GM12891 (cell line): ENCODE data around the gene PPP1R2. TPM values are rescaled to one million over a fixed set of nuclear protein-coding genes. Genes with fewer than 3 reads are reported as not detected.
"Not testable (repeated sequence)": the region's sequence is repeated elsewhere in the genome, so short reads cannot be mapped to it uniquely, and the experiment has no call there.

Source experiments
- DNase-seq: peaks from one replicate; pipeline ENCODE4 v3.0.0; 2011; ENCODE audit warnings: low spot score; ENCODE audit not compliant: insufficient read length
- FAIRE-seq: peaks from 2 replicates; lab custom pipeline; 2011; peaks lifted over from hg19 to GRCh38; lab: Jason Lieb, UNC
- PAX5 ChIP-seq: IDR thresholded peaks from 2 replicates; pipeline ENCODE4 v1.6.1; 2011; ENCODE audit warnings: low read length, moderate library complexity, mild to moderate bottlenecking; ENCODE audit not compliant: insufficient read depth, severe bottlenecking
- POLR2A ChIP-seq: IDR thresholded peaks from 2 replicates; pipeline ENCODE4 v1.6.1; 2011; ENCODE audit warnings: low read depth, low read length, control low read depth
- POLR2AphosphoS5 ChIP-seq: IDR thresholded peaks from 2 replicates; pipeline ENCODE4 v1.6.1; 2011; ENCODE audit warnings: low read depth, low read length, control low read depth
- POU2F2 ChIP-seq: IDR thresholded peaks from 2 replicates; pipeline ENCODE4 v1.6.1; 2011; ENCODE audit warnings: low read depth, mild to moderate bottlenecking, control low read depth, low read length, moderate library complexity
- SPI1 ChIP-seq: IDR thresholded peaks from 2 replicates; pipeline ENCODE4 v1.6.1; 2011; ENCODE audit warnings: low read depth, low read length, control low read depth
- TAF1 ChIP-seq: IDR thresholded peaks from 2 replicates; pipeline ENCODE4 v1.6.1; 2011; ENCODE audit warnings: low read depth, low read length, control low read depth
- polyA plus RNA-seq: library from polyadenylated mRNA; unstranded; fragments of >200 nt; gene quantifications from one replicate; pipeline ENCODE4 v1.2.1, GENCODE V29; 2012; ENCODE audit warnings: low read depth, missing spikeins, inconsistent platforms; ENCODE audit not compliant: missing spikeins

The PPP1R2 gene
- polyA plus RNA-seq, result 17.4 TPM

- peak; percentile 97 for TF ChIP-seq POLR2A
- TF ChIP-seq TAF1, result peak; percentile 82
- TF ChIP-seq PAX5, result no peak
- peak; percentile 97 for TF ChIP-seq POLR2AphosphoS5
- DNase-seq (peak; percentile 85), FAIRE-seq (peak; percentile 96)
Observed at GRCh38 chr3:195542698-195543499, at the start of gene PPP1R2. PPP1R2 (minus strand) TSS chr3:195543325; CDS start chr3:195543025, 300 bp downstream.

DNA sequence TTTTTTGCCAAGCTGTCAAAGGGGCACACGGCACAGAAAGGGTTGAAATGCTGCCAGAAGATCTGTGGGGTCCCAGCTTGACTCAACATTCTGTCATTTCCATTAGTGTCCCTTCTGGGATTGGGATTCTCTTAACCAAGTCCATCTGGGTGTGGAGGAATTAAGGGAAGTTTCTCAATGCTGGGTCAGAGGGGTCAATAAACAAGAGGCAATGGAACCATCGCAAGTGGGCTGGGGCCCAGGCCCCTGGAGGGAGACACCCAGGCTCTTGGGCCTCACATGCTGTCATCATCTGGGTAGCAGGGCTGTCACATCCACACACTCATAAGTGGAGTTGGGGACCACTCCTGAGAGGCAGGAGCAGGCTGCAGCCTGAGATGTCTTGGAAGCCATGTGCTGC is 48.7 kb upstream of the PPP1R2 start:
- DNase-seq (no peak), FAIRE-seq (no peak)
- TF ChIP-seq POLR2AphosphoS5 (no peak), POLR2A (no peak), PAX5 (no peak), SPI1 (no peak), TAF1 (no peak), POU2F2 (no peak)

DNA sequence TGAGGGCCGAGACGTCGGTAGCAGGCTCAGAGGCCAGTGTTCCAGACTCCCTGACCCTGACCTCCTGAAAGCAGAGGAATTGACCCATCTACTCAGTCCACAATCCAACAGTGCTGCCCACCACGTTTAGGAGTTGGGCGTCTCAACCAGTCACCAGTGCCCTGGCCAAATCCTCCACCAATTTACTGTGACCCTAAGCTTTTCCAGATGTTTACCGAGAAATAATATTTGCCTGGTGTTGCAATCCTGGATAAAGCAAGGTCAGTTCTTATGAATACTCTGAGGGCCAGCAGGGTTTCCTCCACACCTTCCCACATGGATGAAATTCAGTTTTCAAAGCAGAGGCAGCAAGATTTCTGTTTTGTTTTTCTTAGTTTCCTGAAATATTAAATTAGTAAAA is 48.1 kb upstream of the PPP1R2 start:
- TF ChIP-seq TAF1 (no peak), POU2F2 (no peak), POLR2A (no peak), PAX5 (no peak), SPI1 (no peak), POLR2AphosphoS5 (no peak)

DNA sequence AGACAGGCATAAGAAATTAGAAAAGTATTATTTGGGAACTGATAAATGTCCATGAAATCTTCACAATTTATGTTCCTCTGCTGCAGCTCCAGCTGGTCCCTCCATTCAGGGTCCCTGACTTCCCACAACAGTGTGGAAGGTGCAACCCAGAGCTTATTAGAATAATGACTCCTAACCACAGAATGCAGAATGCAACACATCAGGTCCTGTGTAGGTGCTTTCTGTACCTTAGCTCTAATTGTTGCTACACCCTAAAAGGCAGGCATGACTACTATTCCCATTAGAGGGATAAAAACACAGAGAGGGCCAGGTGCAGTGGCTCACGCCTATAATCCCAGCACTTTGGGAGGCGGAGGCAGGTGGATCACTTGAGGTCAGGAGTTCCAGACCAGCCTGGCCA is 47.3 kb upstream of the PPP1R2 start:
- not testable (repeated sequence) for FAIRE-seq, DNase-seq

More for the DNA sequence above, 48.1 kb upstream of the PPP1R2 start:
- DNase-seq, result no peak
- no peak for FAIRE-seq

GRCh38 chr3:195589796-195590195 is 46.7 kb upstream of the PPP1R2 start:
- not testable (repeated sequence) for FAIRE-seq, DNase-seq

DNA sequence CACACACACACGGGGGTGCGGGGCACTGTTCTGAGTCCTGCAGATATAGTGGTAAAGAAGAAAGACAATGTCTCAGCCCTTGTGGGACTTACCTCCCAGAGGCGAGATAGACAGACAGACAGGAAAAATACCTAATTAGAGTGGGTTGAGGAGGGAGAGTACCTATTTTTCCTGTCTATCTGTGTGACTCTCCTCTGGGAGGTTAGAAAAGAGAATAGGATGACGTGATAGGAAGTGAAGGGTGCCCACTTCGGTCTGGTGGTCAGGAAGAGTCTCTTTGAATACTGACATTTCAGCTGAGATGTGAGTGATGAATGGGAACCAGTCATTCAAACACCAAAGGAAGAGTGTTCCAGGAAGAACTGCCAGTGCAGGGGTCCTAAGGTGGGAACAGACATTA is 44.7 kb upstream of the PPP1R2 start:
- FAIRE-seq (no peak), DNase-seq (no peak)
- TF ChIP-seq TAF1, result no peak
- no peak for TF ChIP-seq PAX5
- TF ChIP-seq POU2F2, result no peak
- TF ChIP-seq POLR2A, result no peak
- TF ChIP-seq POLR2AphosphoS5, result no peak
- no peak for TF ChIP-seq SPI1

- FAIRE-seq, result no peak
- no peak for DNase-seq
- no peak for TF ChIP-seq POU2F2
- TF ChIP-seq TAF1, result no peak
- TF ChIP-seq SPI1, result no peak
- TF ChIP-seq POLR2A, result no peak
Observed at GRCh38 chr3:195587406-195587805, 44.3 kb upstream of the PPP1R2 start.

DNA sequence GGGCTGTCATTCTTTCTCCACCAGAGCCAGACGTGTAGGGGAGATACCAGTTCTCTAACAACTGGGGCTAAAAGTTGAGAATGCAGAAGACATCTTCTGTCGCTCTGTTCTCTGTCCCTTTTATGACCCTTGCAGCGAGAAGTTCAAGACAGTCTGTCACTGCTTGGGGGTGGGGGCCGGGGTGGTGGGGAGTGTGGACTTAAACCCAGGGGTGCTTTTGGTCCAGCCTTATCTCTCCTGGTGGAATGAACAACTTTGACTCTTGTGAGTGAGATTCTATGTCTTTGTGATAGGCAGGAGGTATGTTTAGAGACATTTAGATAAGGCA is 41.4 kb upstream of the PPP1R2 start:
- no peak for TF ChIP-seq POLR2AphosphoS5
- no peak for TF ChIP-seq POLR2A
- TF ChIP-seq POU2F2, result no peak
- no peak for TF ChIP-seq TAF1
- TF ChIP-seq PAX5, result no peak
- no peak for TF ChIP-seq SPI1
- DNase-seq (no peak), FAIRE-seq (no peak)

DNA sequence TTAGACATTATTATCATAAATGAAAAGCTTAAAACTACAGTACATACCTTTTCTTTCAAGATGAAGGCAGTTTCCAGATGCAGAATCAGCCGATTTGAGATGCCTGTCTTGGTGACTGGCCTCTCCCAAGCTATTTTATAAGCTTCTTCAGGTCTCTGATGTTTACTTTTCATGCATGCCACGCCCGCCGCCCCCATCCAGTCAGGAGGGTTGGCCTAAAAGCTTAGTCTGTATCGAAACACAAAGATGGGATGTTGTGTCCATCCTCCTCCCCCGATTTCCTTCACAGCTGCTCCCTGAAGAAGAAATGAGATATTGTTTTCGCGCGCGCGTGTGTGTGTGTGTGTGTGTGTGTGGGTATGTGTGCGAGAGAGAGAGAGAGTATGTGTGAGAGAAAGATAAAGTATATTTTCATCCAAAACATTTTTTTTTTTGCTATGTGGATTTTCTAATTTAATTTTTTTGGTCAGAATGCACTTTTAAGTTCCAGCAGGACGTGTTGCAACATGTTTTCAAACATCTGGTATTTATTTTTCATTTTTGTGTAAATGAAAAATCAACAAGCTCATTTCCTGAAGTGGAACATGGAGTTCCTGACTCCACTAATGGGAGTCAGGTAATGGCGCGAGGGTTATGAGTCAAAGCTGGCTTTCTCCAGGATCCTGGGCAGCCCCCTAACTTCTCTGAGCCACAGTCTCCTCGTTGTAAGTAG is 40.9 kb upstream of the PPP1R2 start, which contains the start of gene APOD:
TSS of gene APOD (minus strand) at position 110 of the 712 bp plus-strand sequence. CDS start 4,479 bp downstream, outside the sequence.
- DNase-seq, result no peak
- TF ChIP-seq POLR2A (no peak), TAF1 (no peak), POLR2AphosphoS5 (no peak), SPI1 (no peak), POU2F2 (no peak), PAX5 (no peak)
- FAIRE-seq, result no peak

- FAIRE-seq (no peak), DNase-seq (no peak)
- TF ChIP-seq POLR2A (no peak), SPI1 (no peak), TAF1 (no peak), POU2F2 (no peak), PAX5 (no peak)
Observed at GRCh38 chr3:195582947-195583346, 39.8 kb upstream of the PPP1R2 start.
